ENCODE results near the gene TAL1.

DNA sequence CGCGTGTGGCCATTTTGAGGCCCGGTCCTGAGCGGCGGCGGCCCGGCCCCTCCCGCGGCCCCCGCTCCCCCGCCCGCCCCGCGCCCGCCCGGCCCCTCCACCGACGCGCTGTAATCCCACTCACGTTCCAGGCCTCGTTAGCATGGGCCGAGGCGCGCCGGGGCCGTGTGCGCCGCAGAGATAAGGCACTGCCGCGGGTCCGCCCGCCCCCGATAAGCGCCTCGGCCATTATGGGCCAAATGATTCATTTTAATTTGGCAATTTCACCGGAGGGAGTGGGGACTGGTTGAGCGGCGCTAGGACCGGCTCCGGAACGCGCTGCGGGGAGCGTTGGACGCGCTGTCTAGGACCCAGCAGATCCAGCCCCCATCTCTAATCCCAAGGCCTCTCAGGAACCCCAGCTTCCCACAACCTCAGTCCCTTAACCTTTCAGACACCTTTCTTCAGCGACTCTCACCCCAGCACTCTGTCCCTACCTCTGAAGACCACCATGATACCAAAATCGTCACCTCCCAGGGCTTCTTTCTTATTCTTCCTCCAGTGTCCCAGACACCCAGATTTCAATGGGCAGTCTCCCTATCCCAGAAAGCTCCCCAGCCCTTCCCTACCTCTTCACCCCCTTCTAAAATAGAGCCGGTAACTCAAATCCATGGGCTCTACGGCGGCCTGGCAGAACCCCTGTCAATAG, at the start of gene TAL1:
- TF ChIP-seq, protein P1, sequence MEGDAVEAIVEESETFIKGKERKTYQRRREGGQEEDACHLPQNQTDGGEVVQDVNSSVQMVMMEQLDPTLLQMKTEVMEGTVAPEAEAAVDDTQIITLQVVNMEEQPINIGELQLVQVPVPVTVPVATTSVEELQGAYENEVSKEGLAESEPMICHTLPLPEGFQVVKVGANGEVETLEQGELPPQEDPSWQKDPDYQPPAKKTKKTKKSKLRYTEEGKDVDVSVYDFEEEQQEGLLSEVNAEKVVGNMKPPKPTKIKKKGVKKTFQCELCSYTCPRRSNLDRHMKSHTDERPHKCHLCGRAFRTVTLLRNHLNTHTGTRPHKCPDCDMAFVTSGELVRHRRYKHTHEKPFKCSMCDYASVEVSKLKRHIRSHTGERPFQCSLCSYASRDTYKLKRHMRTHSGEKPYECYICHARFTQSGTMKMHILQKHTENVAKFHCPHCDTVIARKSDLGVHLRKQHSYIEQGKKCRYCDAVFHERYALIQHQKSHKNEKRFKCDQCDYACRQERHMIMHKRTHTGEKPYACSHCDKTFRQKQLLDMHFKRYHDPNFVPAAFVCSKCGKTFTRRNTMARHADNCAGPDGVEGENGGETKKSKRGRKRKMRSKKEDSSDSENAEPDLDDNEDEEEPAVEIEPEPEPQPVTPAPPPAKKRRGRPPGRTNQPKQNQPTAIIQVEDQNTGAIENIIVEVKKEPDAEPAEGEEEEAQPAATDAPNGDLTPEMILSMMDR (IDR thresholded peaks at IDR 0.05; ENCODE audit: low read length) = no peak
- TF ChIP-seq EZH2 (optimal IDR thresholded peaks at IDR 0.05; ENCODE audit: low read depth, low read length) (no peak), EZH2phosphoT487 (IDR thresholded peaks at IDR 0.05; ENCODE audit: low read length) (no peak)

All from MM.1S (cell line).